HG02938 (cell line): ENCODE measurements around the gene GDI1.
A peak's percentile ranks its signal among the peaks of the same experiment; 100 is the strongest.

Source experiments
- ATAC-seq: cut with Tn5 transposase; IDR thresholded peaks from one replicate; pipeline ENCODE4 v1.9.1; 2021; ENCODE audit warnings: mild to moderate bottlenecking, moderate library complexity; ENCODE audit not compliant: unreplicated experiment

Gene GDI1

GRCh38 chrX:154436374-154436982 lies 476 bp upstream of the GDI1 start:
- no peak for ATAC-seq

- ATAC-seq, result no peak
Measured at GRCh38 chrX:154437971-154438893, 1.3 kb downstream of the GDI1 start.

DNA sequence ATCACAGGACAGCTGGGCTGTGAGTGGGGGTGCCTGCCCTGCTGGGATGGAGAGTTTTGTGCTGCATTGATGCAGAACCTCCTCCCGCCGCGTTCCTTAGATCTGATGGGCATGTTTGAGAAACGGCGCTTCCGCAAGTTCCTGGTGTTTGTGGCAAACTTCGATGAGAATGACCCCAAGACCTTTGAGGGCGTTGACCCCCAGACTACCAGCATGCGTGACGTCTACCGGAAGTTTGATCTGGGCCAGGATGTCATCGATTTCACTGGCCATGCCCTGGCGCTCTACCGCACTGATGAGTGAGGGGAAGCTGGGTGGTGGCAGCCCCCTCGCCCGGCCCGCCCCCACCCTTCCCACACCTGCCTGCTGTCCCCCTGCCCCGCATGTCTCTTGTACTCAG lies 2.9 kb downstream of the GDI1 start:
- no peak for ATAC-seq

DNA sequence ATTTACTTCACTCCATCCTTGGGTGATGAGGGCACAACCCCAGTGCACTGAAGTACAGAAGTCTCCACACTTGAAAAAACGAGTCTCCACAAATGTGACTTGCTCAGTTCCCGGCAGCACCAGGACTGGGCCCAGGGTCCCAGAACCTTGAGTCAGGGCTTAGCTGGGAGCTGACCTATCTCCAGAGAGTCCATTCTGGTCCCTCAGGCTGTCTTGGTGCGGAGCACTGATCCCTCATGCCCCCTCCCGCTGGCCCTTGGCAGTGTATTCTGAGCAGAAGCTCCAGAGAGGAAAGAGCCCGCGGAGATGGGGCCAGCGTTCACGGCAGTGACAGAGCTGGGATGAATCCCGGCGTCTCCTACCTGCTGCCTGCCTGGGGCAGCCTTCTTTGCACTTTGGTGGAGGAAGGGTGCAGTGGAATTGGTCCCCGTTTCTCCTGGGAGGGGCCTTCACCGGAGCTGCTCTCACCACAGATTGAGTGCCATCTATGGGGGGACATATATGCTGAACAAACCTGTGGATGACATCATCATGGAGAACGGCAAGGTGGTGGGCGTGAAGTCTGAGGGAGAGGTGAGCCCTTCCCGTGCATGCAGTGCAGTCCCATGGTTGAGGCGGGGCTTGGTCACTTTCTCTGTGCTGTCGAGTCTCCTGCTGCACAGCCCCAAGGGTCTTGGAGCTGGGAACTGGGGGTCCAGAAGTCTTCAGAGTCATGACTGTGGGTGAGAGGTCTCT lies 3.8 kb downstream of the GDI1 start:
- ATAC-seq, result no peak

DNA sequence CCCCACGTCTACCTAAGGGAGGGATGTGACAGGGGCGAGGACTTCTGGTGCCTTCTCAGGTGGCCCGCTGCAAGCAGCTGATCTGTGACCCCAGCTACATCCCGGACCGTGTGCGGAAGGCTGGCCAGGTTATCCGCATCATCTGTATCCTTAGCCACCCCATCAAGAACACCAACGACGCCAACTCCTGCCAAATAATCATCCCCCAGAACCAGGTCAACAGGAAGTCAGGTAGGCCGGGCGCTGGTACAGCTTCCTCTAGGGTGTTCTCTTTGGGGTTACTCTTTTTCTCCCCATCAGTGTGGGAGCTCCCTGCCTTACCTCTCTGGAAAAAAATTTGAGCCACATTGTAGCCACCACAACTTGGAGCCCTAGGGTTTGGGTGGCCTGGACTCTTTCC lies 4.6 kb downstream of the GDI1 start:
- no peak for ATAC-seq

DNA sequence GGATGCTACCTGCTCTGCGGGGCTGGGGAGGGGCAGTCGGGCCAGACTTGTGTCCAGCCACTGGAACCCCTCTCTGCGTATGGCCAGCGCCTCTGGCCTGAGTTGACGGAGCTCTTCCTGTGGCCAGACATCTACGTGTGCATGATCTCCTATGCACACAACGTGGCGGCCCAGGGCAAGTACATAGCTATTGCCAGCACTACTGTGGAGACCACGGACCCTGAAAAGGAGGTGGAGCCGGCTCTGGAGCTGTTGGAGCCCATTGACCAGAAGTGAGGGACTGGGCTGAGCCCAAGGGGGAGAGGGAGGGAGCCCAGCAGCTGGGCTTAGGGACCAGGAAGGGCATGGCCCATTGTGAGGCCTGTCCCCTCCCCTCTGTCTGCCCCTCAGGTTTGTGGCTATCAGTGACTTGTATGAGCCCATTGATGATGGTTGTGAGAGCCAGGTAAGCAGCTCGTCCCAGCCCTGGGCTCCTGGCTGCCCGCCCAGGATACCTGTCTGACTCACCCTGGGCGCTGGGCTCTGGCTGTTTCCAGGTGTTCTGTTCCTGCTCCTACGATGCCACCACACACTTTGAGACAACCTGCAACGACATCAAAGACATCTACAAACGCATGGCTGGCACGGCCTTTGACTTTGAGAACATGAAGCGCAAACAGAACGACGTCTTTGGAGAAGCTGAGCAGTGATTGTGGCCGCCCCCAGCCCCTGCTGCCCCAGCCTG lies 5.2 kb downstream of the GDI1 start:
- no peak for ATAC-seq

GRCh38 chrX:154443479-154443910 lies 6.5 kb downstream of the GDI1 start:
- no peak for ATAC-seq

GRCh38 chrX:154443992-154444754 lies 7.2 kb downstream of the GDI1 start, which contains the start of gene FAM50A:
FAM50A (plus strand) TSS chrX:154444141; CDS start chrX:154444236, 95 bp downstream.
- peak; percentile 65 for ATAC-seq

GRCh38 chrX:154444755-154445246 lies 7.8 kb downstream of the GDI1 start:
- ATAC-seq, result no peak

DNA sequence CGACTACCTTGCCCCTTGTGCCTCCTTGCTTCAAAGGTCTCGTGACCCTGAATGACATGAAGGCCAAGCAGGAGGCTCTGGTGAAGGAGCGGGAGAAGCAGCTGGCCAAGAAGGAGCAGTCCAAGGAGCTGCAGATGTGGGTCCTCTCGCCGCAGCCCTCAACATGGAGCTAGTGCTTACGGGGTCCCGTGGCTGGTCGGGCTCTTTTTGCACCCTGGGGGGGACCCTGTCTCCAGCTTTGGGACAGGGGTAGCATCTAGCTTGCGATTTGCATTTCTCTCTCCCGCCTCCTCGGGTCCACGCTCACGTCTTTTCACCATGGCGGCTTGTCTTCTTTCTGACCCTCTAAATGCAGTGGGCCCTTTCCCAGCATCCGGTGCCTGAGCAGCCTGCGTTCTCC lies 8.8 kb downstream of the GDI1 start:
- ATAC-seq, result no peak

- ATAC-seq, result no peak
Measured at GRCh38 chrX:154446430-154446829, 9.5 kb downstream of the GDI1 start.

DNA sequence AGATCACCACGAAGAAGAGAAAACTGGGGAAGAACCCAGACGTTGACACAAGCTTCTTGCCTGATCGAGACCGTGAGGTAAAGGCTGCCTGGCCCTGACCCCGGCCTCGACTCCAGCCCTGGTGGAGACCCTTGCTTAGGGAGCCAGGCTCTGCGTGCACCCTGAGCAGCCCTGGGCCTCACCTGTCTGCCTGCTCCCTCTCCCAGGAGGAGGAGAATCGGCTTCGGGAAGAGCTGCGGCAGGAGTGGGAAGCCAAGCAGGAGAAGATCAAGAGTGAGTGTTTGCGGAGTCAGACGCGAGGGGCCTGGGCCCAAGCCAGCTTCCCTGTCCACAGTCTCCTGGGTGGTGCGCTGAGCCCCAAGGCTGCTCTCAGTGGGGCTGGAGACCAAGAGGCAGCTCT lies 11.5 kb downstream of the GDI1 start:
- no peak for ATAC-seq

GRCh38 chrX:154449618-154450017 lies 12.7 kb downstream of the GDI1 start:
- no peak for ATAC-seq

DNA sequence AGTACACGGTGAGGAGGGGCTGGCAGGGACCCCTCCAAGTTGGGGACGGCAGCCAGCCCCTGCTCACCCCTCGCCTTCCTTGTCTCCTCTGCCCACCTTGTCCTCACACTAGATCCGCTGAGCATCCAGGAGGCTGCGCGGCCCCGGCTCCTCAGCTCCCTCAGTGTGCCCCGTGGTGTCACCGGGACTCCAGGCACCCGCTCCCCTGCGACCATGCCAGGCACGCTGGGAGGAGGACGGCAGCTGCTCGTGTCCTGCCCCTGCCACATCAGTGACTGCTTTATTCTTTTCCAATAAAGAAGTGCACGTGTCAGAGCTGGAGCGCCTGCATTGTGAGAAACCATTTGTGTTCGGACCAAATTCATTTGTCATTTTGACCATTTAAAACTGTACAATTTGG lies 13.4 kb downstream of the GDI1 start:
- no peak for ATAC-seq

DNA sequence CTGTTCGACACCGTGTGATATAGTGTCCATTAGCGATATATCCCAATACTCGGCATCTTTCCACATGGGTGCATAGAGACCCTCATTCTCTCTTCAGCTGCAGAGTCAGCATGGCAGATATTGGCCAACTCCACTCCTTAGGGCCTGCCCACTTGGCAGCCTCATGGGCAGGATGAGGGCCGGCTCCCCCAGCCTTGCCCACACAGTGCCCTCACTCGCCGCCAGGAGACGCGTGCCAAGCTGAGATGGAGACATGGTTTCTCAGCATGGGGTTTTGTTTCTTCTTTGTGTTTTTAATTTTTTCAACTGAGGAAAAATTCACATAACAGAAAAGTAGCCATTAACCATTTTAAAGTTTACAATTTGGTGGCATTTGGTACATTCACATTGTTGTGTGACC lies 15.9 kb downstream of the GDI1 start:
- no peak for ATAC-seq

- no peak for ATAC-seq
Measured at GRCh38 chrX:154457491-154458115, 20.6 kb downstream of the GDI1 start.

DNA sequence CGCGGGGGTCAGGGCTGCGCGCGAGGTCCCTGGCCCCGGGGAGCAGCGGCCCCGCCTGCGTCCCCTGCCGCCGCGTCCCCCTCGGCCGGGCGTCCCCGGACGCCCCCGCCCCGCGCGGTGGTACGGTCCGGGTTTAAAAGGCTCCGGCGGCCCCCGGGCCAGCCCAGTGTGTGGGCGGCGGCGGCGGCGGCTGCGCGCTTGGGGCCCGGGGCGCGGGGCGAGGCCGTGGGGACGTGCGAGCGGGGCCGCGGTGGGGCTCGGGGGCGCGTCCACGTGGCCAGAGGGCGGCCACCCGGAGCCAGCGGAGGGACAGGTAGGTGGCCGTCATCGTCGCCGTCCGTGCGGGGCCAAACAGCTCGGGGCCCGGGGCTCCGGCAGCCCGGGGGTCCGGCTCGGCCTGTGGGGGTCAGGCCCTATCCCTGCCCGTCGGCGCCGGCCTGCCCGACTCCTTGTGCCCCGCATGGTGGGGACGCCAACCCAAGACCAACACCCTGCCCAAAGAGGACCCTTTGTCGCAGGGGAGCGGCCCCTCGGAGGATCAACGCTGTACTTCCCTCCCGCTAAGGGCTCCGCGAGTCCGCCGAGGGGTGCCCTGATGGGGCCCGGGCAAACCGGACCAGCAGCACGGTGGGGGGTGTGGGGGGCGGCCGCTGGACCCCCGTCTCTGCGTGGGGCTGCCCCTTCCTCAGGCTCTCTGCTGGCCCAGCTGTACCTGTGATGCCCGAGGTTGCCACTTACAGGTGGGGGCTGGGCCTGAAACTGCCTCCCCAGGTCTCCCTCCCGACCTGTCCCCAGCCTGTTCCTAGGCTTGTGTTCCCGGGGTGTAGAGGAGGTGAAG lies 21.4 kb downstream of the GDI1 start, which contains the start of gene PLXNA3:
Gene PLXNA3, plus strand, starts transcription at position 166 of the 838 bp plus-strand sequence. CDS start 1,903 bp downstream, outside the sequence.
- no peak for ATAC-seq

GRCh38 chrX:154458954-154459778 lies 22.2 kb downstream of the GDI1 start:
- no peak for ATAC-seq
